HG02840 (cell line): ENCODE results near the gene SYNPR.
"Not testable (repeated sequence)": the region's sequence is repeated elsewhere in the genome, so short reads cannot be mapped to it uniquely, and the experiment has no call there.

Experiments used
- ATAC-seq: cut with Tn5 transposase; IDR thresholded peaks from one replicate; pipeline ENCODE4 v1.9.1; 2021; ENCODE audit warnings: mild to moderate bottlenecking, moderate library complexity, moderate number of reproducible peaks; ENCODE audit not compliant: unreplicated experiment, low FRiP score

The SYNPR gene

GRCh38 chr3:63607716-63608115 lies 329.6 kb downstream of the SYNPR start:
- ATAC-seq, result no peak

- no peak for ATAC-seq
These were observed 331.3 kb downstream of the SYNPR start for GRCh38 chr3:63609408-63609807.

- no peak for ATAC-seq
These were observed 331.7 kb downstream of the SYNPR start for GRCh38 chr3:63609834-63610233.

GRCh38 chr3:63611382-63611781 lies 333.3 kb downstream of the SYNPR start:
- no peak for ATAC-seq

- ATAC-seq, result no peak
These were observed 335.5 kb downstream of the SYNPR start for GRCh38 chr3:63613561-63613960.

- ATAC-seq, result no peak
These were observed 339.3 kb downstream of the SYNPR start for GRCh38 chr3:63617391-63617790.

GRCh38 chr3:63624941-63625560 lies 346.9 kb downstream of the SYNPR start:
- ATAC-seq, result no peak

GRCh38 chr3:63631670-63632069 lies 353.6 kb downstream of the SYNPR start:
- ATAC-seq, result no peak

- ATAC-seq, result no peak
These were observed 357.1 kb downstream of the SYNPR start for GRCh38 chr3:63635186-63635585.

- ATAC-seq, result no peak
These were observed 361.7 kb downstream of the SYNPR start for GRCh38 chr3:63639806-63640205.

GRCh38 chr3:63642488-63642887 lies 364.4 kb downstream of the SYNPR start:
- ATAC-seq, result no peak

- no peak for ATAC-seq
These were observed 366.2 kb downstream of the SYNPR start for GRCh38 chr3:63644212-63644797.

- not testable (repeated sequence) for ATAC-seq
These were observed 367.0 kb downstream of the SYNPR start for GRCh38 chr3:63644928-63645781.

- ATAC-seq, result no peak
These were observed 374.1 kb downstream of the SYNPR start, which contains the start of gene SNTN for GRCh38 chr3:63652066-63652725. Gene SNTN (plus strand): TSS chr3:63652675. CDS start chr3:63652688, 13 bp downstream.

- ATAC-seq, result no peak
These were observed 376.1 kb downstream of the SYNPR start for GRCh38 chr3:63654211-63654610.

- ATAC-seq, result no peak
These were observed 376.8 kb downstream of the SYNPR start for GRCh38 chr3:63654931-63655330.

GRCh38 chr3:63655519-63655918 lies 377.4 kb downstream of the SYNPR start:
- ATAC-seq, result no peak

GRCh38 chr3:63656786-63657185 lies 378.7 kb downstream of the SYNPR start:
- ATAC-seq, result no peak

- ATAC-seq, result no peak
These were observed 383.1 kb downstream of the SYNPR start for GRCh38 chr3:63661242-63661641.

- ATAC-seq, result no peak
These were observed 383.9 kb downstream of the SYNPR start for GRCh38 chr3:63662011-63662410.

GRCh38 chr3:63662500-63662899 lies 384.4 kb downstream of the SYNPR start:
- no peak for ATAC-seq
